HG02852 (cell line): Measurements from ENCODE around the gene MC5R.

Source experiments
- ATAC-seq: cut with Tn5 transposase; IDR thresholded peaks from one replicate; pipeline ENCODE4 v1.9.1; 2021; ENCODE audit warnings: mild to moderate bottlenecking, moderate library complexity; ENCODE audit not compliant: unreplicated experiment

MC5R gene

GRCh38 chr18:13823707-13824395 is at the start of gene MC5R:
Gene MC5R, plus strand, starts transcription at chr18:13824149. Its CDS starts 1,617 bp downstream, at chr18:13825766.
- peak; percentile 85 for ATAC-seq

- no peak for ATAC-seq
Observed at GRCh38 chr18:13775058-13775457, 48.9 kb upstream of the MC5R start.

GRCh38 chr18:13791181-13791580 is 32.8 kb upstream of the MC5R start:
- ATAC-seq = no peak

- ATAC-seq = no peak
Observed at GRCh38 chr18:13793819-13794218, 30.1 kb upstream of the MC5R start.

- no peak for ATAC-seq
Observed at GRCh38 chr18:13796515-13796914, 27.4 kb upstream of the MC5R start.

GRCh38 chr18:13797157-13797611 is 26.8 kb upstream of the MC5R start:
- ATAC-seq = no peak

GRCh38 chr18:13799396-13799795 is 24.6 kb upstream of the MC5R start:
- no peak for ATAC-seq

GRCh38 chr18:13800505-13801259 is 23.3 kb upstream of the MC5R start:
- ATAC-seq = no peak

- no peak for ATAC-seq
Observed at GRCh38 chr18:13801260-13801601, 22.7 kb upstream of the MC5R start.

GRCh38 chr18:13804305-13804704 is 19.6 kb upstream of the MC5R start:
- ATAC-seq = no peak

GRCh38 chr18:13808294-13809042 is 15.5 kb upstream of the MC5R start:
- no peak for ATAC-seq

- ATAC-seq = no peak
Observed at GRCh38 chr18:13809043-13809430, 14.9 kb upstream of the MC5R start.

GRCh38 chr18:13809531-13810255 is 14.3 kb upstream of the MC5R start:
- no peak for ATAC-seq

GRCh38 chr18:13810950-13811485 is 12.9 kb upstream of the MC5R start:
- ATAC-seq = no peak

- no peak for ATAC-seq
Observed at GRCh38 chr18:13811993-13812392, 12.0 kb upstream of the MC5R start.

GRCh38 chr18:13813271-13813849 is 10.6 kb upstream of the MC5R start:
- peak; percentile 89 for ATAC-seq

GRCh38 chr18:13826209-13826608 is 2.3 kb downstream of the MC5R start:
- ATAC-seq = no peak

- ATAC-seq = no peak
Observed at GRCh38 chr18:13831864-13832508, 8.0 kb downstream of the MC5R start.

- no peak for ATAC-seq
Observed at GRCh38 chr18:13834496-13835015, 10.6 kb downstream of the MC5R start.

GRCh38 chr18:13835202-13835601 is 11.3 kb downstream of the MC5R start:
- ATAC-seq = no peak
